Astrocyte (in vitro differentiated cells and primary cell): ENCODE results near the gene CCDC87. TPM values are rescaled to one million over a fixed set of nuclear protein-coding genes. Genes with fewer than 3 reads are reported as not detected.

Experiments used
- DNase-seq: peaks from one replicate; pipeline ENCODE4 v3.0.0-alpha.2; 2010; ENCODE audit warnings: low read depth
- FAIRE-seq: peaks from 2 replicates; lab custom pipeline; 2011; peaks lifted over from hg19 to GRCh38; lab: Jason Lieb, UNC
- H2AFZ ChIP-seq: 2 replicates; pipeline ENCODE4 v1.6.0; 2012; ENCODE audit warnings: low read depth, low read length, inconsistent platforms
- H3K27ac ChIP-seq: 2 replicates; pipeline ENCODE4 v1.5.1; 2011; ENCODE audit warnings: low read depth, low read length, inconsistent platforms
- H3K27me3 ChIP-seq: 2 replicates; pipeline ENCODE4 v1.6.0; 2011; ENCODE audit warnings: low read length, inconsistent platforms; ENCODE audit not compliant: insufficient read depth
- H3K36me3 ChIP-seq: 2 replicates; pipeline ENCODE4 v1.5.1; 2011; ENCODE audit warnings: low read length, inconsistent platforms; ENCODE audit not compliant: insufficient read depth
- H3K4me1 ChIP-seq: 2 replicates; pipeline ENCODE4 v1.5.1; 2011; ENCODE audit warnings: low read length, inconsistent platforms; ENCODE audit not compliant: insufficient read depth
- H3K4me2 ChIP-seq: 2 replicates; pipeline ENCODE4 v1.6.0; 2012; ENCODE audit warnings: low read length, inconsistent platforms
- H3K4me3 ChIP-seq: 2 replicates; pipeline ENCODE4 v1.5.1; 2011; ENCODE audit warnings: low read depth, mild to moderate bottlenecking, low read length, inconsistent platforms; ENCODE audit not compliant: insufficient read depth
- H3K79me2 ChIP-seq: 2 replicates; pipeline ENCODE4 v1.6.0; 2012; ENCODE audit warnings: mild to moderate bottlenecking, low read length, inconsistent platforms; ENCODE audit not compliant: insufficient read depth
- H3K9ac ChIP-seq: 2 replicates; pipeline ENCODE4 v1.6.0; 2012; ENCODE audit warnings: mild to moderate bottlenecking, low read length, inconsistent platforms
- H3K9me3 ChIP-seq: 2 replicates; pipeline ENCODE4 v1.5.1; 2012; ENCODE audit warnings: low read depth, mild to moderate bottlenecking, low read length, inconsistent platforms; ENCODE audit not compliant: insufficient read depth
- H4K20me1 ChIP-seq: 2 replicates; pipeline ENCODE4 v1.6.0; 2012; ENCODE audit warnings: low read length, inconsistent platforms; ENCODE audit not compliant: insufficient read depth
- H3K27ac Mint-ChIP-seq: one replicate; pipeline ENCODE4 v1.8.0; 2021; ENCODE audit warnings: mild to moderate bottlenecking, mixed read lengths; ENCODE audit not compliant: unreplicated experiment
- H3K27me3 Mint-ChIP-seq: one replicate; pipeline ENCODE4 v1.8.0; 2021; ENCODE audit warnings: low read depth, mixed read lengths; ENCODE audit not compliant: unreplicated experiment
- H3K36me3 Mint-ChIP-seq: one replicate; pipeline ENCODE4 v1.8.0; 2021; ENCODE audit warnings: low read depth, mixed read lengths; ENCODE audit not compliant: unreplicated experiment
- H3K4me1 Mint-ChIP-seq: one replicate; pipeline ENCODE4 v1.8.0; 2021; ENCODE audit warnings: low read depth, mixed read lengths; ENCODE audit not compliant: unreplicated experiment
- H3K4me3 Mint-ChIP-seq: one replicate; pipeline ENCODE4 v1.8.0; 2021; ENCODE audit warnings: mild to moderate bottlenecking, moderate library complexity, mixed read lengths; ENCODE audit not compliant: unreplicated experiment
- H3K9me3 Mint-ChIP-seq: one replicate; pipeline ENCODE4 v1.8.0; 2021; ENCODE audit warnings: mild to moderate bottlenecking, mixed read lengths; ENCODE audit not compliant: unreplicated experiment
- EZH2 ChIP-seq: IDR thresholded peaks from 2 replicates; pipeline ENCODE4 v1.6.1; 2012; ENCODE audit warnings: mild to moderate bottlenecking, low read length, inconsistent platforms; ENCODE audit not compliant: insufficient read depth
- total RNA-seq: library from RNA; stranded (reverse); gene quantifications from 2 replicates; pipeline ENCODE4 v1.2.1, GENCODE V29; 2021
- TF ChIP-seq, protein P1 (sequence below): IDR thresholded peaks from 2 replicates; pipeline ENCODE4 v1.5.1; 2011; ENCODE audit warnings: low read depth, mild to moderate bottlenecking, inconsistent platforms, low read length, moderate library complexity; ENCODE audit not compliant: insufficient read depth

Gene CCDC87
- total RNA-seq, 1 donor from 2014 or later: 0.34 TPM

DNA sequence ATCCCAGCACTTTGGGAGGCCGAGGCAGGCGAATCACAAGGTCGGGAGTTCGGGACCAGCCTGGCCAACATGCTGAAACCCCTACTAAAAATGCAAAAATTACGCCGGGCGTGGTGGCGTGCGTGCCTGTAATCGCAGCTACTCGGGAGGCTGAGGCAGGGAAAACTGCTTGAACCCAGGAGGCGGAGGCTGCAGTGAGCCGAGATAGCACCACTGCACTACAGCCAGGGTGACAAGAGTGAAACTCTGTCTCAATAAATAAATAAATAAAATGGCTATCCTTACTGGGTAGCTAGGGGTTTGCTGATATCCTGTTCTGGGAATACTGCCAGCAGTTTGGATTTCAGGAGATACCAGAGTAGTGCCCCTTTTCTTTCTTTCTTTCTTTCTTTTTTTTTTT is 21.2 kb upstream of the CCDC87 start:
- no peaks in the 10 kb centered on the region for H3K9me3 ChIP-seq
- no peak for TF ChIP-seq EZH2
- TF ChIP-seq, protein P1, sequence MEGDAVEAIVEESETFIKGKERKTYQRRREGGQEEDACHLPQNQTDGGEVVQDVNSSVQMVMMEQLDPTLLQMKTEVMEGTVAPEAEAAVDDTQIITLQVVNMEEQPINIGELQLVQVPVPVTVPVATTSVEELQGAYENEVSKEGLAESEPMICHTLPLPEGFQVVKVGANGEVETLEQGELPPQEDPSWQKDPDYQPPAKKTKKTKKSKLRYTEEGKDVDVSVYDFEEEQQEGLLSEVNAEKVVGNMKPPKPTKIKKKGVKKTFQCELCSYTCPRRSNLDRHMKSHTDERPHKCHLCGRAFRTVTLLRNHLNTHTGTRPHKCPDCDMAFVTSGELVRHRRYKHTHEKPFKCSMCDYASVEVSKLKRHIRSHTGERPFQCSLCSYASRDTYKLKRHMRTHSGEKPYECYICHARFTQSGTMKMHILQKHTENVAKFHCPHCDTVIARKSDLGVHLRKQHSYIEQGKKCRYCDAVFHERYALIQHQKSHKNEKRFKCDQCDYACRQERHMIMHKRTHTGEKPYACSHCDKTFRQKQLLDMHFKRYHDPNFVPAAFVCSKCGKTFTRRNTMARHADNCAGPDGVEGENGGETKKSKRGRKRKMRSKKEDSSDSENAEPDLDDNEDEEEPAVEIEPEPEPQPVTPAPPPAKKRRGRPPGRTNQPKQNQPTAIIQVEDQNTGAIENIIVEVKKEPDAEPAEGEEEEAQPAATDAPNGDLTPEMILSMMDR: no peak
- H3K4me3 Mint-ChIP-seq: no peak overlapping the region
- no peak overlapping the region for H3K27ac Mint-ChIP-seq
- H3K4me3 ChIP-seq: no peak overlapping the region
- H3K27me3 Mint-ChIP-seq: no peaks in the 10 kb centered on the region
- no peak overlapping the region for H3K27ac ChIP-seq
- FAIRE-seq (no peak), DNase-seq (no peak)
- H3K4me1 ChIP-seq: peaks cover 9% of the 10 kb centered on the region
- no peaks in the 10 kb centered on the region for H3K36me3 ChIP-seq
- H3K79me2 ChIP-seq: peaks cover 32% of the 10 kb centered on the region
- no peak overlapping the region for H3K9ac ChIP-seq
- peaks cover 3% of the 10 kb centered on the region for H3K36me3 Mint-ChIP-seq
- H4K20me1 ChIP-seq: peaks cover 24% of the 10 kb centered on the region
- peaks cover 8% of the 10 kb centered on the region for H3K4me1 Mint-ChIP-seq
- no peak overlapping the region for H3K4me2 ChIP-seq
- no peaks in the 10 kb centered on the region for H3K9me3 Mint-ChIP-seq
- no peak overlapping the region for H2AFZ ChIP-seq
- no peaks in the 10 kb centered on the region for H3K27me3 ChIP-seq

- no peaks in the 10 kb centered on the region for H3K27me3 Mint-ChIP-seq
- no peak overlapping the region for H3K27ac Mint-ChIP-seq
- no peaks in the 10 kb centered on the region for H3K27me3 ChIP-seq
- no peak overlapping the region for H3K4me3 Mint-ChIP-seq
- H3K9ac ChIP-seq: no peak overlapping the region
- no peaks in the 10 kb centered on the region for H3K9me3 ChIP-seq
- H3K4me3 ChIP-seq: no peak overlapping the region
- H3K4me1 Mint-ChIP-seq: no peaks in the 10 kb centered on the region
- H2AFZ ChIP-seq: no peak overlapping the region
- FAIRE-seq (no peak), DNase-seq (no peak)
- no peaks in the 10 kb centered on the region for H3K36me3 Mint-ChIP-seq
- no peak overlapping the region for H3K4me2 ChIP-seq
- no peaks in the 10 kb centered on the region for H3K9me3 Mint-ChIP-seq
- no peak overlapping the region for H3K27ac ChIP-seq
- H3K4me1 ChIP-seq: peaks cover 5% of the 10 kb centered on the region
- TF ChIP-seq EZH2: no peak
- TF ChIP-seq, protein P1: no peak
- H4K20me1 ChIP-seq: peaks cover 10% of the 10 kb centered on the region
- peaks cover 15% of the 10 kb centered on the region for H3K79me2 ChIP-seq
- H3K36me3 ChIP-seq: no peaks in the 10 kb centered on the region
Observed at GRCh38 chr11:66612458-66612857, 19.6 kb upstream of the CCDC87 start.

DNA sequence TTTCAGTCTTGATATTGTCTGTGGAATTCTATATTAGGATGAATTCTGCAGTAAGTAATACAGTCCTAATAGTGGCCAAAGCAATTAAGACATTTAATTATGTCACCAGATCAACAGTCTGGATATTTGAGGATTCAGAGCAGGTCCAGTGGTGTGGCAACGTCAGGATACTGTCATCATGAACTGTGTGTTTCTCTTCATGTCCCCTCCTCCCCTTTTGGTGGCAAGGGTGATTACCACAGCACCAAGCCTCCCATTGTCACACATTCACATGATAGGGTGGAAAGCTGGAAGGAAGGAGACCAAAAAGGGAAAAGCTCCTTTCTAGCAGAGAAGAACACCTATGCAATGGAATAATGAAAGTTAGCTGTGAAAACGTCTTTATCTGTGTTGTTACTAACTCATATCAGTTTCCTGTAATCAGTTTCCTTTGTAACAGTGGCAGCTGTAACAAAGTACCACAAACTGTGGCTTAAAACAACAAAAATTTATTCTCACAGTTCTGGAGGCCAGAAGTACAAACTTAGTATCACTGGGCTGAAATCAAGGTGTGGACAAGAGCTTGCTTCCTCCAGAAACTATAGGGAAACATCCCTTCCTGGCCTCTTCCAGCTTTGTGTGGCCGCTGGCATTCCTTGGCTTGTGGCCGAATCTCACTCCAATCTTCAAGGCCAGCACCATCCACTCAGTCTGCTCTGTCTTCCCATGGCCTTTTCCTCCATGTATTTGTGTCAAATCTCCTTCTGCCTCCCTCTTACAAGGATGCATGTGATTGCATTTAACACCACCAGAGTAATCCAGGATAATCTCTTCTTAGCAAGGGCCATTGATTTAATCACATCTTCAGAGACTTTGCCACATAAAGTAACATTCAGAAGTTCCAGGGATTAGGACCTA is 17.1 kb upstream of the CCDC87 start:
- FAIRE-seq: no peak
- Histone ChIP-seq H3K4me1 (no peaks in the 10 kb centered on the region), H4K20me1 (peaks cover 9% of the 10 kb centered on the region), H3K27ac (no peak overlapping the region), H2AFZ (no peak overlapping the region), H3K36me3 (no peaks in the 10 kb centered on the region), H3K79me2 (no peaks in the 10 kb centered on the region), H3K4me2 (no peak overlapping the region), H3K27me3 (no peaks in the 10 kb centered on the region), H3K4me3 (no peak overlapping the region), H3K9ac (no peak overlapping the region), H3K9me3 (no peaks in the 10 kb centered on the region)
- Mint-ChIP-seq H3K27ac (no peak overlapping the region), H3K4me3 (no peak overlapping the region), H3K27me3 (no peaks in the 10 kb centered on the region), H3K36me3 (peaks cover 10% of the 10 kb centered on the region), H3K4me1 (no peaks in the 10 kb centered on the region), H3K9me3 (no peaks in the 10 kb centered on the region)
- DNase-seq: no peak
- TF ChIP-seq EZH2: no peak
- TF ChIP-seq, protein P1: no peak
